Heart left ventricle (tissue), 16 donors: ENCODE measurements around the gene CNN2. TPM values are rescaled to one million over a fixed set of nuclear protein-coding genes. Genes with fewer than 3 reads are reported as not detected.
A peak's percentile ranks its signal among the peaks of the same experiment; 100 is the strongest.

Experiments used
- ATAC-seq, 4 donors: fragments of 200-7000 bp; cut with Tn5 transposase; one replicate each; pipeline ENCODE4 v1.9.1; 2020 to 2022; ENCODE audit warnings: moderate library complexity in 4 of 4, mild to moderate bottlenecking in 3 of 4, moderate number of reproducible peaks in 1 of 4
- DNase-seq, 5 donors: peaks; one replicate each; pipeline ENCODE4 v3.0.0-alpha.2; 2020
- H3K27ac ChIP-seq, 12 donors: fragments of 200-600 bp; sonication (generic) in 4 of 12; one replicate each; pipeline versions ENCODE4 v1.5.0 to v1.8.0; 2016 to 2022; ENCODE audit warnings: mild to moderate bottlenecking in 2 of 12
- H3K27me3 ChIP-seq, 9 donors: fragments of 200-600 bp; sonication (generic) in 2 of 9; one replicate each; pipeline versions ENCODE4 v1.5.1 to v1.8.0; 2016 to 2022; ENCODE audit warnings: mild to moderate bottlenecking in 3 of 9
- H3K36me3 ChIP-seq, 9 donors: fragments of 200-600 bp; sonication (generic) in 2 of 9; one replicate each; pipeline versions ENCODE4 v1.5.0 to v1.8.0; 2018 to 2022; ENCODE audit warnings: mild to moderate bottlenecking in 2 of 9
- H3K4me1 ChIP-seq, 12 donors: fragments of 200-600 bp; sonication (generic) in 4 of 12; one replicate each; pipeline versions ENCODE4 v1.5.0 to v1.8.0; 2016 to 2022; ENCODE audit warnings: mild to moderate bottlenecking in 3 of 12
- H3K4me3 ChIP-seq, 12 donors: fragments of 200-600 bp; sonication (generic) in 4 of 12; one replicate each; pipeline versions ENCODE4 v1.5.0 to v1.8.0; 2017 to 2022; ENCODE audit warnings: mild to moderate bottlenecking in 9 of 12, moderate library complexity in 4 of 12
- H3K9me3 ChIP-seq, 12 donors: fragments of 200-600 bp; sonication (generic) in 4 of 12; one replicate each; pipeline versions ENCODE4 v1.5.0 to v1.8.0; 2016 to 2022; ENCODE audit warnings: mild to moderate bottlenecking in 1 of 12
- CTCF ChIP-seq, 12 donors: fragments of 200-600 bp; sonication (generic) in 4 of 12; IDR thresholded peaks; one replicate each; pipeline versions ENCODE4 v1.5.0 to v1.8.0; 2018 to 2022; ENCODE audit warnings: antibody characterized with exemption in 12 of 12, mild to moderate bottlenecking in 5 of 12
- POLR2A ChIP-seq, 2 donors: fragments of 450-650 bp; IDR thresholded peaks; one replicate each; pipeline ENCODE4 v1.6.1; 2017; ENCODE audit warnings: antibody characterized with exemption in 2 of 2, mild to moderate bottlenecking in 2 of 2, moderate library complexity in 2 of 2
- WGBS, 4 donors: extraction: QIAGEN DNeasy Blood & Tissue Kit in 2 of 4; methylation state at CpG; one replicate each; pipeline versions ENCODE4 v1.1.5 to v1.1.7; 2013 to 2018; 5-methylcytosine and 5-hydroxymethylcytosine counted together
- intact Hi-C, 10 donors: fragments of 100-400 bp; cut with DNase I; formaldehyde crosslinking; loops; one replicate each; pipeline versions ENCODE4 v1.11.1 to v1.14.2; 2022
- polyA plus RNA-seq, 2 donors: library from polyadenylated mRNA; stranded (reverse); fragments of 200-250 nt; gene quantifications; one replicate each; pipeline ENCODE4 v1.2.3, GENCODE V29; 2013
- total RNA-seq, 9 donors: library from RNA; depleted of rRNA in 2 of 9; stranded (reverse); fragments of >200 nt in 2 of 9; fragmentation: NEBNext Ultra II Directional in 3 of 9; extraction: Animal tissue kit (Norgen Biotek cat#: 25700) in 3 of 9; gene quantifications; one replicate each; pipeline versions ENCODE4 v1.1.0 to v1.2.4, GENCODE V29; 2016 to 2023
- donor health status: ischemic (EF 13 %, LVEDD 7.1; RV severe dilation, severe dysfunction).
- donor health status: healthy with polysubstance abuse.
- donor health status: DM: no; HTN: yes; CAD: no.
- donor health status: DM: no; HTN: no; CAD: no.
- donor health status: ischemic (EF 25% LVEDD 6.9; RV normal size, moderate dysfunction).
- donor health status: ischemic (EF 25% LVEDD 5.7; RV mildly dilated, moderate dysfunction).
- donor health status: healthy.
- donor health status: DM: yes; HTN: yes; CAD: no.
- donor health status: ischemic (EF 35%, LVEDD 5.7; RV mildly dilated, moderate dysfunction).
- donor health status: nonischemic (EF 11% LVEDD 7.7; RV severe dilation, severe dysfunction).
- donor health status: DM: yes; HTN: yes; CAD: no.
- donor health status: PGD.
- donor health status: ischemic (EF 29% LVEDD 5.4; RV normal size, mild dysfunction).
- donor health status: nonischemic (EF 23%, LVEDD 6.1; RV moderate dilation, normal function).

Gene CNN2
- total and polyA plus RNA-seq, 11 donors = 26.2 to 98.5 (median 58.2) TPM

GRCh38 chr19:1072371-1073015 lies 46.1 kb downstream of the CNN2 start:
- intact Hi-C loops = no loop called here
- Histone ChIP-seq H3K27me3 (peaks cover 20 to 54% (median 37%) of the 10 kb centered on the region in 9 donors), H3K36me3 (peaks cover 0 to 42% (median 0%) of the 10 kb centered on the region in 9 donors), H3K9me3 (no peaks in the 10 kb centered on the region), H3K4me1 (peaks cover 0 to 73% (median 6%) of the 10 kb centered on the region in 12 donors), H3K27ac (no peak overlapping the region), H3K4me3 (no peak overlapping the region)
- DNase-seq (no peak), ATAC-seq (no peak)
- no peak for TF ChIP-seq CTCF (IDR thresholded peaks at IDR 0.05)
- 82 to 93% (median 86%) methylated on average over 11 of the region's 11 CpGs for WGBS, 4 donors

- H3K4me3 ChIP-seq = no peak overlapping the region
- H3K4me1 ChIP-seq = peaks cover 0 to 77% (median 6%) of the 10 kb centered on the region in 12 donors
- DNase-seq = peak in 1 of 5 donors; percentile 64
- ATAC-seq = no peak
- peak overlapping the region in 1 of 12 donors; percentile 74 for H3K27ac ChIP-seq
- peaks cover 17 to 46% (median 29%) of the 10 kb centered on the region in 9 donors for H3K27me3 ChIP-seq
- no peaks in the 10 kb centered on the region for H3K9me3 ChIP-seq
- H3K36me3 ChIP-seq = peaks cover 0 to 42% (median 0%) of the 10 kb centered on the region in 9 donors
- intact Hi-C loops = no loop called here
- TF ChIP-seq POLR2A (IDR thresholded peaks at IDR 0.05) (no peak), CTCF (IDR thresholded peaks at IDR 0.05) (no peak)
- 93 to 97% (median 93%) methylated on average over 17 to 30 of the region's 30 CpGs for WGBS, 4 donors
Observed at GRCh38 chr19:1073063-1073955, 46.9 kb downstream of the CNN2 start.

GRCh38 chr19:1073956-1074517 lies 47.6 kb downstream of the CNN2 start:
- H3K27me3 ChIP-seq = peaks cover 13 to 39% (median 22%) of the 10 kb centered on the region in 9 donors
- H3K36me3 ChIP-seq = peaks cover 0 to 47% (median 0%) of the 10 kb centered on the region in 9 donors
- H3K4me3 ChIP-seq = peak overlapping the region in 3 of 12 donors; percentile 37 to 48 (median 44)
- 78 to 90% (median 81%) methylated on average over 20 to 28 of the region's 28 CpGs for WGBS, 4 donors
- DNase-seq = no peak
- no peak for TF ChIP-seq POLR2A (IDR thresholded peaks at IDR 0.05)
- TF ChIP-seq CTCF (IDR thresholded peaks at IDR 0.05) = no peak
- H3K27ac ChIP-seq = peak overlapping the region in 2 of 12 donors; percentile 19 to 74
- ATAC-seq = no peak
- no peaks in the 10 kb centered on the region for H3K9me3 ChIP-seq
- peaks cover 0 to 70% (median 6%) of the 10 kb centered on the region in 12 donors for H3K4me1 ChIP-seq
- intact Hi-C loops = no loop called here
